DND-41 (cell line): Measurements from ENCODE around the gene IBTK.
"Not testable (repeated sequence)": the region's sequence is repeated elsewhere in the genome, so short reads cannot be mapped to it uniquely, and the experiment has no call there.

Source experiments
- ATAC-seq: fragments of 200-7000 bp; cut with Tn5 transposase; 3 replicates; pipeline ENCODE4 v1.9.1; 2021; ENCODE audit warnings: low read depth; ENCODE audit not compliant: insufficient read depth
- DNase-seq: peaks from one replicate; pipeline ENCODE4 v3.0.0-alpha.2; 2020
- H2AFZ ChIP-seq: 2 replicates; pipeline ENCODE4 v1.6.0; 2012; ENCODE audit warnings: low read depth, low read length
- H3K27ac ChIP-seq: 2 replicates; pipeline ENCODE4 v1.5.1; 2012; ENCODE audit warnings: low read length, inconsistent platforms
- H3K27me3 ChIP-seq: fragments of 200-600 bp; sonication (generic); 2 replicates; pipeline ENCODE4 v1.6.0; 2012; ENCODE audit warnings: low read length, mild to moderate bottlenecking, inconsistent platforms; ENCODE audit not compliant: insufficient read depth, poor library complexity
- H3K36me3 ChIP-seq: 2 replicates; pipeline ENCODE4 v1.5.1; 2012; ENCODE audit warnings: low read length, inconsistent platforms; ENCODE audit not compliant: insufficient read depth
- H3K4me1 ChIP-seq: 2 replicates; pipeline ENCODE4 v1.5.1; 2012; ENCODE audit warnings: mild to moderate bottlenecking, low read length; ENCODE audit not compliant: insufficient read depth
- H3K4me2 ChIP-seq: 2 replicates; pipeline ENCODE4 v1.6.0; 2012; ENCODE audit warnings: mild to moderate bottlenecking, moderate library complexity, low read length, inconsistent platforms; ENCODE audit not compliant: insufficient read depth
- H3K4me3 ChIP-seq, 2 experiments: fragments of 200-600 bp in 1 of 2; shearing (Covaris generic) in 1 of 2; 2 replicates each; pipeline ENCODE4 v1.5.1; 2012 to 2016; ENCODE audit warnings: inconsistent platforms in 2 of 2, low read length in 2 of 2, mild to moderate bottlenecking in 2 of 2, low read depth in 1 of 2, moderate library complexity in 1 of 2
- H3K79me2 ChIP-seq: 2 replicates; pipeline ENCODE4 v1.6.0; 2012; ENCODE audit warnings: low read length, inconsistent platforms; ENCODE audit not compliant: insufficient read depth
- H3K9ac ChIP-seq: 2 replicates; pipeline ENCODE4 v1.6.0; 2012; ENCODE audit warnings: low read depth, mild to moderate bottlenecking, inconsistent platforms, low read length, moderate library complexity
- H3K9me3 ChIP-seq: 2 replicates; pipeline ENCODE4 v1.5.1; 2012; ENCODE audit warnings: low read length, moderate library complexity, mild to moderate bottlenecking, inconsistent platforms; ENCODE audit not compliant: insufficient read depth, severe bottlenecking
- H4K20me1 ChIP-seq: 2 replicates; pipeline ENCODE4 v1.6.0; 2012; ENCODE audit warnings: low read length; ENCODE audit not compliant: insufficient read depth
- CTCF ChIP-seq: IDR thresholded peaks from 2 replicates; pipeline ENCODE4 v1.5.1; 2012; ENCODE audit warnings: borderline replicate concordance, low read length, moderate library complexity, mild to moderate bottlenecking; ENCODE audit not compliant: poor library complexity, severe bottlenecking; ENCODE audit errors: extremely low read depth
- EZH2 ChIP-seq: IDR thresholded peaks from 3 replicates; pipeline ENCODE4 v1.6.1; 2012; ENCODE audit warnings: borderline replicate concordance, low read depth, mild to moderate bottlenecking, moderate library complexity, low read length, inconsistent platforms; ENCODE audit not compliant: severe bottlenecking

The IBTK gene

GRCh38 chr6:82260997-82261732 is 13.6 kb upstream of the IBTK start:
- no peak overlapping the region for H2AFZ ChIP-seq

GRCh38 chr6:82259389-82259788 is 11.8 kb upstream of the IBTK start:
- Histone ChIP-seq H3K4me3 (no peak overlapping the region), H4K20me1 (no peaks in the 10 kb centered on the region), H3K36me3 (no peaks in the 10 kb centered on the region), H3K4me1 (no peaks in the 10 kb centered on the region), H3K79me2 (no peaks in the 10 kb centered on the region), H3K9me3 (no peaks in the 10 kb centered on the region), H3K27ac (no peak overlapping the region), H3K9ac (no peak overlapping the region), H3K27me3 (no peaks in the 10 kb centered on the region), H3K4me2 (no peak overlapping the region), H2AFZ (no peak overlapping the region)
- ATAC-seq (no peak), DNase-seq (no peak)
- TF ChIP-seq EZH2, result no peak
- no peak for TF ChIP-seq CTCF

More at GRCh38 chr6:82260997-82261732, 13.6 kb upstream of the IBTK start:
- Histone ChIP-seq H3K27me3 (no peaks in the 10 kb centered on the region), H3K4me3 (no peak overlapping the region), H3K4me1 (no peaks in the 10 kb centered on the region), H3K79me2 (no peaks in the 10 kb centered on the region), H3K36me3 (no peaks in the 10 kb centered on the region), H3K4me2 (no peak overlapping the region), H4K20me1 (no peaks in the 10 kb centered on the region), H3K9ac (no peak overlapping the region), H3K27ac (no peak overlapping the region), H3K9me3 (no peaks in the 10 kb centered on the region)
- DNase-seq, result no peak
- no peak for ATAC-seq
- TF ChIP-seq CTCF, result no peak
- no peak for TF ChIP-seq EZH2

- Histone ChIP-seq H3K4me3 (no peak overlapping the region), H3K9ac (no peak overlapping the region), H3K36me3 (no peaks in the 10 kb centered on the region), H2AFZ (no peak overlapping the region; the same call in 1 of the 2 replicates), H3K27ac (no peak overlapping the region), H3K27me3 (no peaks in the 10 kb centered on the region), H3K79me2 (no peaks in the 10 kb centered on the region), H3K9me3 (no peaks in the 10 kb centered on the region), H4K20me1 (no peaks in the 10 kb centered on the region), H3K4me1 (no peaks in the 10 kb centered on the region), H3K4me2 (no peak overlapping the region)
- TF ChIP-seq CTCF (no peak), EZH2 (no peak)
- DNase-seq (no peak), ATAC-seq (no peak)
Observed at GRCh38 chr6:82257088-82257774, 9.7 kb upstream of the IBTK start.

- not testable (repeated sequence) for H3K9ac ChIP-seq, H2AFZ ChIP-seq, H3K27ac ChIP-seq, H3K79me2 ChIP-seq, H3K9me3 ChIP-seq, H3K4me3 ChIP-seq, DNase-seq, H3K4me1 ChIP-seq, H3K4me2 ChIP-seq, H4K20me1 ChIP-seq, H3K36me3 ChIP-seq, H3K27me3 ChIP-seq, ATAC-seq
Observed at GRCh38 chr6:82254722-82255121, 7.2 kb upstream of the IBTK start.
